Hepatocyte (in vitro differentiated cells): ENCODE measurements around the gene CEP89. TPM values are rescaled to one million over a fixed set of nuclear protein-coding genes. Genes with fewer than 3 reads are reported as not detected.
"Not testable (repeated sequence)": the region's sequence is repeated elsewhere in the genome, so short reads cannot be mapped to it uniquely, and the experiment has no call there.

Source experiments
- DNase-seq: peaks from one replicate; pipeline ENCODE4 v3.0.0-alpha.2; 2016; ENCODE audit warnings: low spot score
- H2AFZ ChIP-seq: fragments of 200-600 bp; sonication (generic); 2 replicates; pipeline ENCODE4 v1.6.0; 2016; ENCODE audit warnings: antibody characterized with exemption, mild to moderate bottlenecking
- H3K27ac ChIP-seq: fragments of 200-600 bp; sonication (generic); 2 replicates; pipeline ENCODE4 v1.5.1; 2016; ENCODE audit warnings: mild to moderate bottlenecking
- H3K27me3 ChIP-seq: fragments of 200-600 bp; sonication (generic); 2 replicates; pipeline ENCODE4 v1.6.1; 2016
- H3K36me3 ChIP-seq: fragments of 200-600 bp; sonication (generic); replicated peaks from 2 replicates; pipeline ENCODE4 v1.5.1; 2016; ENCODE audit warnings: low read depth; ENCODE audit not compliant: insufficient read depth
- H3K4me1 ChIP-seq: fragments of 200-600 bp; sonication (generic); 2 replicates; pipeline ENCODE4 v1.5.1; 2016; ENCODE audit warnings: mild to moderate bottlenecking, moderate library complexity; ENCODE audit not compliant: insufficient read depth
- H3K4me2 ChIP-seq: fragments of 200-600 bp; sonication (generic); 2 replicates; pipeline ENCODE4 v1.6.0; 2016
- H3K4me3 ChIP-seq: fragments of 200-600 bp; sonication (generic); 2 replicates; pipeline ENCODE4 v1.5.1; 2016; ENCODE audit warnings: mild to moderate bottlenecking
- H3K79me2 ChIP-seq: fragments of 200-600 bp; sonication (generic); 2 replicates; pipeline ENCODE4 v1.6.0; 2017; ENCODE audit warnings: mild to moderate bottlenecking
- H3K9me2 ChIP-seq: fragments of 200-600 bp; sonication (generic); replicated peaks from 2 replicates; pipeline ENCODE4 v1.6.0; 2017; ENCODE audit warnings: mild to moderate bottlenecking; ENCODE audit not compliant: insufficient read depth
- H3K9me3 ChIP-seq: fragments of 200-600 bp; sonication (generic); 2 replicates; pipeline ENCODE4 v1.5.1; 2016; ENCODE audit warnings: low read depth, mild to moderate bottlenecking
- H4K20me1 ChIP-seq: fragments of 200-600 bp; sonication (generic); 2 replicates; pipeline ENCODE4 v1.6.0; 2016; ENCODE audit warnings: mild to moderate bottlenecking; ENCODE audit not compliant: insufficient read depth, poor library complexity, severe bottlenecking
- CTCF ChIP-seq: fragments of 200-600 bp; sonication (generic); IDR thresholded peaks from 2 replicates; pipeline ENCODE4 v1.5.1; 2016; ENCODE audit warnings: antibody characterized with exemption, mild to moderate bottlenecking; ENCODE audit not compliant: poor library complexity
- EZH2 ChIP-seq: fragments of 200-600 bp; sonication (generic); IDR thresholded peaks from 2 replicates; pipeline ENCODE4 v1.6.1; 2016; ENCODE audit warnings: antibody characterized with exemption, mild to moderate bottlenecking, borderline replicate concordance
- EZH2phosphoT487 ChIP-seq: fragments of 200-600 bp; sonication (generic); IDR thresholded peaks from one replicate; pipeline ENCODE4 v1.6.1; 2018; ENCODE audit warnings: antibody characterized with exemption, mild to moderate bottlenecking, low read depth, moderate library complexity; ENCODE audit not compliant: unreplicated experiment, severe bottlenecking
- WGBS: methylation state at CpG from one replicate; pipeline ENCODE4 v1.1.6; 2016; ENCODE audit warnings: low lambda C conversion rate; ENCODE audit errors: missing lambda C conversion rate; 5-methylcytosine and 5-hydroxymethylcytosine counted together
- polyA plus RNA-seq: library from polyadenylated mRNA; unstranded; fragments of >200 nt; fragmentation: Nextera tagmentation; extraction: Ambion mirVana; gene quantifications from 2 replicates; pipeline ENCODE4 v1.2.1, GENCODE V29; 2016
- total RNA-seq: library from RNA; depleted of rRNA; stranded (reverse); fragments of >200 nt; gene quantifications from 2 replicates; pipeline ENCODE4 v1.2.3, GENCODE V29; 2014

Gene CEP89
- total and polyA plus RNA-seq, 2 experiments from 2014 or later = 12.1 to 16.4 TPM

GRCh38 chr19:32858155-32858554 is 113.6 kb downstream of the CEP89 start:
- Histone ChIP-seq H4K20me1 (no peaks in the 10 kb centered on the region), H3K4me3 (no peak overlapping the region), H3K4me1 (no peaks in the 10 kb centered on the region), H3K27me3 (no peaks in the 10 kb centered on the region), H3K9me3 (no peaks in the 10 kb centered on the region), H3K27ac (no peak overlapping the region), H3K79me2 (no peaks in the 10 kb centered on the region), H2AFZ (no peak overlapping the region), H3K36me3 (no peaks in the 10 kb centered on the region), H3K4me2 (no peak overlapping the region), H3K9me2 (no peaks in the 10 kb centered on the region)
- DNase-seq = no peak
- TF ChIP-seq EZH2phosphoT487 (no peak), CTCF (no peak), EZH2 (no peak)
- 91% methylated on average over 13 of the region's 13 CpGs for WGBS

- WGBS = 84% methylated on average over 5 of the region's 5 CpGs
- no peaks in the 10 kb centered on the region for H3K79me2 ChIP-seq
- H3K27ac ChIP-seq = no peak overlapping the region
- no peak for DNase-seq
- H3K36me3 ChIP-seq = no peaks in the 10 kb centered on the region
- H3K4me2 ChIP-seq = no peak overlapping the region
- H3K27me3 ChIP-seq = no peaks in the 10 kb centered on the region
- TF ChIP-seq EZH2 (no peak), EZH2phosphoT487 (no peak), CTCF (no peak)
- H2AFZ ChIP-seq = no peak overlapping the region
- no peaks in the 10 kb centered on the region for H3K9me2 ChIP-seq
- H3K4me1 ChIP-seq = no peaks in the 10 kb centered on the region
- H3K9me3 ChIP-seq = no peaks in the 10 kb centered on the region
- H4K20me1 ChIP-seq = no peaks in the 10 kb centered on the region
- no peak overlapping the region for H3K4me3 ChIP-seq
Observed at GRCh38 chr19:32857584-32857983, 114.2 kb downstream of the CEP89 start.

GRCh38 chr19:32856818-32857217 is 114.9 kb downstream of the CEP89 start:
- 95% methylated on average over 7 of the region's 7 CpGs for WGBS
- not testable (repeated sequence) for H3K4me1 ChIP-seq, H3K36me3 ChIP-seq

GRCh38 chr19:32852216-32852615 is 119.5 kb downstream of the CEP89 start:
- Histone ChIP-seq H3K27me3 (no peaks in the 10 kb centered on the region), H3K4me1 (no peaks in the 10 kb centered on the region), H4K20me1 (no peaks in the 10 kb centered on the region), H3K9me2 (no peaks in the 10 kb centered on the region), H3K4me3 (no peak overlapping the region), H3K27ac (no peak overlapping the region), H3K36me3 (no peaks in the 10 kb centered on the region), H3K79me2 (no peaks in the 10 kb centered on the region), H2AFZ (no peak overlapping the region), H3K9me3 (no peaks in the 10 kb centered on the region), H3K4me2 (no peak overlapping the region)
- TF ChIP-seq EZH2 (no peak), EZH2phosphoT487 (no peak), CTCF (no peak)
- no peak for DNase-seq
- WGBS = 95% methylated on average over 6 of the region's 6 CpGs

More at GRCh38 chr19:32856818-32857217, 114.9 kb downstream of the CEP89 start:
- H3K79me2 ChIP-seq, H3K9me2 ChIP-seq, DNase-seq, H4K20me1 ChIP-seq, H3K4me2 ChIP-seq, H3K9me3 ChIP-seq, H2AFZ ChIP-seq, H3K27ac ChIP-seq, H3K4me3 ChIP-seq, H3K27me3 ChIP-seq: not testable (repeated sequence)

- H3K9me3 ChIP-seq, H3K4me3 ChIP-seq, H3K9me2 ChIP-seq, H3K79me2 ChIP-seq, H3K36me3 ChIP-seq, H4K20me1 ChIP-seq, H3K4me1 ChIP-seq, H3K27ac ChIP-seq, H3K27me3 ChIP-seq, DNase-seq, H3K4me2 ChIP-seq, H2AFZ ChIP-seq: not testable (repeated sequence)
- WGBS = 67% methylated on average over 1 of the region's 2 CpGs
Observed at GRCh38 chr19:32848035-32848434, 123.7 kb downstream of the CEP89 start.
